D721Med (cell line): ENCODE results near the gene PPP1R37.
A peak's percentile ranks its signal among the peaks of the same experiment; 100 is the strongest.

ENCODE experiments used
- DNase-seq: peaks from one replicate; pipeline ENCODE4 v3.0.0; 2011; ENCODE audit warnings: low spot score; ENCODE audit not compliant: insufficient read length
- FAIRE-seq: peaks from 2 replicates; lab custom pipeline; 2011; peaks lifted over from hg19 to GRCh38; lab: Jason Lieb, UNC
- TF ChIP-seq, protein P1 (sequence below): IDR thresholded peaks from 2 replicates; pipeline ENCODE4 v1.5.1; 2012; ENCODE audit warnings: mild to moderate bottlenecking, control low read depth; ENCODE audit not compliant: insufficient read depth; ENCODE audit errors: missing control alignments

Gene PPP1R37

DNA sequence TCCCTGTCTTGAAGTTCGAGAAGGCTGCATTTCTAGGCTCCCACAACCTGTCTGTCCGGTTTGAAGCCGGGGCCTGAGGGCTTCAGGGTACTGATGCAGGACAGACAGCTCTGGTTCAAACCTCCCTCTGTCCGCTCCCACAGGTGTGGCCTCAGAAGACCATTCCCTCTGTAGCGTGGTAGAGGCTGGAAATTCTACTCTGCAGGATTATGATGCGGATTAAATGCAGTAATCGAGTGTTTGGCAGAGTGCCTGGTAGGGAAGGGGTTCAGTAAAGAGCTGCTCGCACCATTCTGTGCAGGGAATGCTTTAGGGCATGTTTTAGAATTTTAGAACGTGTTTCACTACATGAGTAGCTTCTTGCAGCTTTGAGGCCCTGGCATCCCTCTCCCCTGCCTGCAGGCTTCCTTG lies 30.5 kb downstream of the PPP1R37 start:
- FAIRE-seq (peak; percentile 16), DNase-seq (no peak)
- TF ChIP-seq, protein P1, sequence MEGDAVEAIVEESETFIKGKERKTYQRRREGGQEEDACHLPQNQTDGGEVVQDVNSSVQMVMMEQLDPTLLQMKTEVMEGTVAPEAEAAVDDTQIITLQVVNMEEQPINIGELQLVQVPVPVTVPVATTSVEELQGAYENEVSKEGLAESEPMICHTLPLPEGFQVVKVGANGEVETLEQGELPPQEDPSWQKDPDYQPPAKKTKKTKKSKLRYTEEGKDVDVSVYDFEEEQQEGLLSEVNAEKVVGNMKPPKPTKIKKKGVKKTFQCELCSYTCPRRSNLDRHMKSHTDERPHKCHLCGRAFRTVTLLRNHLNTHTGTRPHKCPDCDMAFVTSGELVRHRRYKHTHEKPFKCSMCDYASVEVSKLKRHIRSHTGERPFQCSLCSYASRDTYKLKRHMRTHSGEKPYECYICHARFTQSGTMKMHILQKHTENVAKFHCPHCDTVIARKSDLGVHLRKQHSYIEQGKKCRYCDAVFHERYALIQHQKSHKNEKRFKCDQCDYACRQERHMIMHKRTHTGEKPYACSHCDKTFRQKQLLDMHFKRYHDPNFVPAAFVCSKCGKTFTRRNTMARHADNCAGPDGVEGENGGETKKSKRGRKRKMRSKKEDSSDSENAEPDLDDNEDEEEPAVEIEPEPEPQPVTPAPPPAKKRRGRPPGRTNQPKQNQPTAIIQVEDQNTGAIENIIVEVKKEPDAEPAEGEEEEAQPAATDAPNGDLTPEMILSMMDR: no peak

DNA sequence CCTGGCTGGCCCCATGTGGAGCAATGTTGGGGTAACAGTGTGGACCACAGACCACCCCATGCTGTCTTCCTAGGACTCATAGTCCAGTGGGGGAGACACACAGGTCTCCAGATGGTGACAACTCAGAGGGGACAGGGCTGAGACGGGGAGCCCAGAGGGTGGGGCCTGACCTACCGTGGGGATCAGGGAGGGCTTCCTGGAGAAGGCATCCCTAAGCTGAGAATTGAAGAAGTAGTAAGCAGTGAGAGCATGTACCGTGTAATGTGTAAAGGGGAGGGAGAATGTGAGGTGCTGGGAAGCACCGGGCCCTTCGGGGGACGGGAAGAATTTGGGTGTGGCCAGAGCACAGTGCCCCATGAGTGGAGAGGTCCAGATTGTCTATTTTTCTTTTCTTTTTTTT lies 31.0 kb downstream of the PPP1R37 start:
- no peak for DNase-seq
- FAIRE-seq: no peak
- TF ChIP-seq, protein P1: no peak

DNA sequence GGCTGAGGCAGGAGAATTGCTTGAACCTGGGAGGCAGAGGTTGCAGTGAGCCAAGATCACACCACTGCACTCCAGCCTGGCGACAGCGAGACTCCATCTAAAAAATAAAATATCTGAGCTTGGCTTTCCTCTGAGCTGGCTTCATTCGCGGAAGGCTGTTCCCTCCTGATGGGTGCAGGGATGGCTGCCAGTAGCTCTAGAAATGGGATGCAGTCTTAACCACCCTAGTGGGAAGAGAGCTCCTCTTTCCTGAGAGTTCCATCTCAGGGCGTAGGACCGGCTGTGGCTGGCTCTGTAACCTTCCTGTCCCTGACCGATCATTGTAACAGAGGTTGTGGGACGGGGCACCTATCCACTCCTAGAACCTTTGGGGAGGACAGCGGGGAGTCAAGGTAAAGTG lies 32.4 kb downstream of the PPP1R37 start:
- DNase-seq (no peak), FAIRE-seq (no peak)
- TF ChIP-seq, protein P1: no peak

DNA sequence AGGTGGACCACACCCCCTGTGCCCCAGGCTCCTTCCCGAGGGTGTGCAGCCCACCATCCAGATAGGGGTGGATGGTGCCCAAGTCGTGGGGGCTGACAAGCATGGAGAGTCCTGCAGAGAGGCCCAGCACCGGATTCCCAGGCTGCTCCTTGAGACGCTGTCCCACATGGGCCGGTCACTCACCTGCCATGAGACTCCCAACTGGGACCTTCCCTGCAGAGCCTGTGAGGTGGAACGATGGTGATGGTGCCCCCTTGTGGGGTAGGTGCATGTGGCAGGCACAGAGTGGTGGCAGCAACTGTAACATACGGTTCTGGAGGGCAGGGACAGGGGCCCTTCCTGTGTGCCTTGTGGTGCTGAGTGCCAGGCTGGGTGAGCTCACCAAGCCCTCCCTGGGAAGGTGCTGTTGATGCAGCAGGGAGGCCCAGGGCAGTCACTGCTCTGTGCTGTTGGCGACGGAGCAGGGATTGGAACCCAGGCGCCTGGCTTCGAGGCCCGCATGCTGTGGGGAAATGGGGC lies 33.1 kb downstream of the PPP1R37 start:
- no peak for FAIRE-seq

DNA sequence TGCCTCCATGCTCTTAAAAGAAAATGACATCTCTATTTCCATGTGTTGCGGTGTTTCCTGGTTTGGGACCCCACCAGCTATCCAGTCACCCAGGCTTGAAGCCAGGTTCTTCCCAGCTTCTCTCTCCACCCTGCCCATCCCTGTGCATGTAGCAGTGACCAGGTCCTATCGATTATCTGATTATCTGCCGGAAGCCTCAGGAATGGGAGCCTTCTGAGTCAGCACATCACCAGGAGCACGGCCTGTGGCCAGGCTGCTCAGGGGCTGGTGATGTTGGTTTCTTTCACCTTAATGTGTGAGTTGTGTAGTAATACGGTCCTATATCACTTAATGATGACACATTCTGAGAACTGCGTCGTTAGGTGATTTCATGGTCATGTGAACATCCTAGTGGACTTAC lies 33.7 kb downstream of the PPP1R37 start:
- TF ChIP-seq, protein P1: no peak
- FAIRE-seq: no peak
- DNase-seq: no peak

More for the DNA sequence above, 33.1 kb downstream of the PPP1R37 start:
- TF ChIP-seq, protein P1: peak; percentile 74
- DNase-seq: no peak

DNA sequence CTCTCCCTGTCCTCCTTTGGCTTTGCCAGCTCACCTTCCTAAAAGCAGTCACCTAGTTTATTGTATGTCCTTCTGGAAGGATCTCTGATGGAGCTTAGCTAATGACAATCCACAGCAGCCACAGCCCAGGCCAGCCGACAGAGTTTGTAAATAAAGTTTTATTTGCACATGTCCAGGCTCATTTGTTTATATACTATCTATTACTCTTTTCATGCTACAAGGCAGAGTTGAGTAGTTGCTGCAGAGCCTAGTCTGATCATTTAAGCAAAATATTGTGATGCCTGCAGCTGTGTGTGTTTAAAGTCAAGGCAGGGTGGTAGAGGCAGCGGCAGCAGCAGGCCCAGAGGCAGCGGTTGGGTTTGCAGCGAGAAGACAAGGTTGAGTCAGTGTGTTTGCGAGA lies 35.2 kb downstream of the PPP1R37 start:
- TF ChIP-seq, protein P1: no peak
- DNase-seq (no peak), FAIRE-seq (no peak)

DNA sequence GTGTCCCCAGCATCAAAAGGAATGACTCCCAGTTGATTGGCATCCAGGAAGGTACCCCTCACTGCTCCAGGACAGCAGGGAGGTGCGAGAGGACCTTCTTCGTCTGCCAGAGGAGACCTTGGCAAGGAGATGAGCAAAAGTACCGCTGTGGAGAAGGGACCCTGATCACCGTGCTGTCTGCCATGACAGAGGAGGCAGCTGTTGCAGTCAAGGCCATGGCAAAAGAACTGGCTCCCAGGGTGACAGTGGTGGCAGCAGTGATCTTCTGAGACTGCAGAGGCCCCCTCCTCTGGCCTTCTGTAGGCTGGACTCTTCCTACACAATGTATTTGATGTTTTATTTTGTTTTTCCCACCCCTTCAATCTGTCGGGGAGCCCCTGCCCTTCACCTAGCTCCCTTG lies 35.8 kb downstream of the PPP1R37 start:
- TF ChIP-seq, protein P1: no peak
- no peak for FAIRE-seq
- DNase-seq: no peak
